NCI-H2107 (cell line): Measurements from ENCODE around the gene ADGRG2.

ENCODE experiments used
- DNase-seq: peaks from one replicate; lab custom pipeline; 2025; lab: John Stamatoyannopoulos, UW

The ADGRG2 gene, protein sequence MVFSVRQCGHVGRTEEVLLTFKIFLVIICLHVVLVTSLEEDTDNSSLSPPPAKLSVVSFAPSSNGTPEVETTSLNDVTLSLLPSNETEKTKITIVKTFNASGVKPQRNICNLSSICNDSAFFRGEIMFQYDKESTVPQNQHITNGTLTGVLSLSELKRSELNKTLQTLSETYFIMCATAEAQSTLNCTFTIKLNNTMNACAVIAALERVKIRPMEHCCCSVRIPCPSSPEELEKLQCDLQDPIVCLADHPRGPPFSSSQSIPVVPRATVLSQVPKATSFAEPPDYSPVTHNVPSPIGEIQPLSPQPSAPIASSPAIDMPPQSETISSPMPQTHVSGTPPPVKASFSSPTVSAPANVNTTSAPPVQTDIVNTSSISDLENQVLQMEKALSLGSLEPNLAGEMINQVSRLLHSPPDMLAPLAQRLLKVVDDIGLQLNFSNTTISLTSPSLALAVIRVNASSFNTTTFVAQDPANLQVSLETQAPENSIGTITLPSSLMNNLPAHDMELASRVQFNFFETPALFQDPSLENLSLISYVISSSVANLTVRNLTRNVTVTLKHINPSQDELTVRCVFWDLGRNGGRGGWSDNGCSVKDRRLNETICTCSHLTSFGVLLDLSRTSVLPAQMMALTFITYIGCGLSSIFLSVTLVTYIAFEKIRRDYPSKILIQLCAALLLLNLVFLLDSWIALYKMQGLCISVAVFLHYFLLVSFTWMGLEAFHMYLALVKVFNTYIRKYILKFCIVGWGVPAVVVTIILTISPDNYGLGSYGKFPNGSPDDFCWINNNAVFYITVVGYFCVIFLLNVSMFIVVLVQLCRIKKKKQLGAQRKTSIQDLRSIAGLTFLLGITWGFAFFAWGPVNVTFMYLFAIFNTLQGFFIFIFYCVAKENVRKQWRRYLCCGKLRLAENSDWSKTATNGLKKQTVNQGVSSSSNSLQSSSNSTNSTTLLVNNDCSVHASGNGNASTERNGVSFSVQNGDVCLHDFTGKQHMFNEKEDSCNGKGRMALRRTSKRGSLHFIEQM

DNA sequence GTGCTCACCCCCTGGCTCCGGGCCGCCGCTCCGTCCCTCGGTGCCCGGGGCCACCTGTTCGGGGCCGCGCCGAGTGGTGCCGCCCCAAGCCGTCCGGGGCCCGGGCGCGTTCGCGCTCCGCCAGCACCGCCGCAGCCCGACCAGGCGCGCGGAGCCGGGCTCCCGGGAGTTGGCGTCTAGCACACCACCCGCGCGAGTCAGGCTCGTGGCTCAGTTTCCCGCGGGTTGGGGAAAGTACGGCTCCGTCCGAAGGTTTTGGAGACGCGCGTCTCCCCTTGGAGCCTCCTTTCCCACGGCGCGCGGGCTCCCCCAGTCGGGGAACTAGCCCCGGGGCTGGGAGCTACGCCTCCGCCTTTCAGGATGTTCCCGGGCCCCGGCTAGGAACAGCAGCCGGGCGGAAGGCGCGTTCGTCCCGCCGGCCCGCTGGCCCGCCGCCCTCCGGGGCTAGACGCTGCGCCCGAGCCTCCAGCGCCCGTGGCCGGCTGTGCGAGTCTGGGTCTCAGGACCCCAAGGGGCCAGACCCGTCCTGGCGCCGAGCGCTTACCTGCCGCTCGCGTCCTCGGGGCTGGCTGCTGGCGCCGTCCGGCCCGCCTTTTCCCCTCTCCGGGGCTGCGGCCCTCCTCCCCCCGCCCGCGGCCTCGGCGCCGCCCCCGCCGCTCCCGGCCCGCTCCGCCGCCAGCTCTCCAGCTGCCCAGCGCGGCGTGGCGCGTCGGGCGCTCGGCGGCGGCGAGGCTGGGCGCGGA is at the start of gene ADGRG2:
Gene ADGRG2 (minus strand): TSS at position 571 of the 743 bp plus-strand sequence. CDS start 53,634 bp downstream, outside the sequence.
- DNase-seq, result no peak

DNA sequence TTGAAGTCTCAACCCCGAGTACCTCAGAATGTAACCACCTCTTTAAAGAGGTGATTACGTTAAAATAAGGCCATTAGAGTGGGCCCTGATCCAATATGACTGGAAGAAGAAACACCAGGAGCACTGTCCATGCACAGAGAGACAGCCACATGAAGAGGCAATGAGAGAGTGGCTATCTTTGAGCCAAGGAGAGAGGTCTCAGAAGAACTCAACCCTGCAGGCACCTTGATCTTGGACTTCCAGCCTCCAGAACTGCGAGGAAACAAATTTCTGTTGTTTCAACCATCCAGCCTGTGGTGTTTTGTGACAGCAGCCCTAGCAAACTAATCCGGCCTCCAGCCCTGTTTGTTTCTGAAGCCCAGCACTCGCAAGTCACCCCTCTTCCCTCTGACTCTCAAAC is 46.3 kb upstream of the ADGRG2 start:
- DNase-seq, result no peak

GRCh38 chrX:19162851-19163250 is 40.6 kb upstream of the ADGRG2 start:
- DNase-seq, result no peak

DNA sequence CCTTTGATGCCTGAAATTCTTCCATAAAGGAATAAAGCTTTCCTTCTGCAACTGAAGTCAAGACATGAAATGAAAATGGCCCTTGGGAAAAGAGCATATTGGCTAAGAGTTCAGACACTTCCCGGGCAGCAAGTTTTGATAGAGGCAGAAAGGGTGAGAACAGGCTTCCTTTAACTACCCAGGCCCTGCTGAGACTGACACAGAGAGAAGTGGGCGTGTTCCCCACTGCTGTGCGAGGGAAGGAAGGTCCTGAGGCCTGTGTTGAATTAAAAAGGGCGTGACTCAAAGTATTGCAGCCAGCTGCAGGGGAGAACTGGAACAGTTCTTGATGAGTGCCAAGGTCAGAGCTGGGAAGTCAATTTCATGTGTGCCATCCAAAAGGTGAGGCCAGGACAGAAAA is 33.9 kb upstream of the ADGRG2 start:
- no peak for DNase-seq

DNA sequence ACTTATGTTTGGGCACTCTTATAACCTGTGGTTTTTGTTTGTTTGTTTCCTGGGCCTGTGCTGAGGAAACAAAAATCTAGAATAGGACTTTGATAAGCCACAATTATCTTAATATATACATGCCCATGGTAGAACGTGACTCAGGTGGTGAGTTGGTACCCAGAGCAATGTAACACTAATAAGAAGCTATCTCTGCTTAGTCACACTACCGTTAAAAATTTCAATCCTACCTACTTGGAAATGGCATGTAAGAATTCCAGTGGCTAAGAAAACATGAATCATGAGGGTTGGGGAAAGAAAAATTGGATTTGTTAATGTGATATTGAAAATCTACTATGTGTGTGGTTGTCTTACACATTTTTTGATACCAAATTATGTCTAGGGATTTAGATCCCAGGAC is 30.5 kb upstream of the ADGRG2 start:
- DNase-seq, result no peak

- DNase-seq, result no peak
Measured at GRCh38 chrX:19137067-19137466, 14.8 kb upstream of the ADGRG2 start.

DNA sequence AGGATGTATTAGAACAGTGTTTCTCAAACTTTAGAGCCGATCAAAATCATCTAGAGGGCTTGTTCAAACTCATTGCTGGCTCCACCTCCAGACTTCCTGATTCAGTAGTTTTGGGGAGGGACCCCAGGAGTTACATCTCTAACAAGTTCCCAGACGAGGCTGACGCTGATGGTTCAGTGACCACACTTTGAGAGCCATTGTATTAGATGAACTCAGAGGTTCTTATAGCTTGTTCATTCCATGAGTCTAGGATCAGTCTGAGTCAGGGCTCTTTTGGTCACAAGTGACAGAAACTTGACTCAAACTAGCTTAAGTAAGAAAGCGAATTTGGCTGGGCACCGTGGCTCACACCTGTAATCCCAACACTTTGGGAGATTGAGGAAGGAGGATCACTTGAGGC is 11.5 kb upstream of the ADGRG2 start:
- no peak for DNase-seq

DNA sequence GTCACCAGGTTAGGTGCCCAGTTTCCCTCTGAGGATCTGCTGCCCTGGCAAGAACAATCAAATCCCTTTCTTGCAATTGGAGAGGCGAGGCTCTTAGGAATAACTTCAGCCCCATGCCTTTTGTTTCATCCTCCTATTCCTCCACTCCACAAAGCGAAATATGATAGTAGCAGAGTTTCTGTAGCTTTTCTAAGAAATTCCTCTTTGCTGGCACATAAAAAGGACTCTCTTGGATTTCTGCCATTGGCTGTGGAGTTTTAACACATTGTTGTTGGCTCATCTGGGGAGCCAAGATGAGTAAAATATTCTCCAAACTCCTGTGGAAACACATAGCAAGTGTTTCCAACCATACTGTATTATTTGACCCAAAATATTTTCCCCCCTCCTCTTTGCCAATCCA is 11.0 kb upstream of the ADGRG2 start:
- no peak for DNase-seq

GRCh38 chrX:19130628-19131027 is 8.4 kb upstream of the ADGRG2 start:
- DNase-seq, result no peak

GRCh38 chrX:19129694-19130093 is 7.4 kb upstream of the ADGRG2 start:
- DNase-seq, result no peak

DNA sequence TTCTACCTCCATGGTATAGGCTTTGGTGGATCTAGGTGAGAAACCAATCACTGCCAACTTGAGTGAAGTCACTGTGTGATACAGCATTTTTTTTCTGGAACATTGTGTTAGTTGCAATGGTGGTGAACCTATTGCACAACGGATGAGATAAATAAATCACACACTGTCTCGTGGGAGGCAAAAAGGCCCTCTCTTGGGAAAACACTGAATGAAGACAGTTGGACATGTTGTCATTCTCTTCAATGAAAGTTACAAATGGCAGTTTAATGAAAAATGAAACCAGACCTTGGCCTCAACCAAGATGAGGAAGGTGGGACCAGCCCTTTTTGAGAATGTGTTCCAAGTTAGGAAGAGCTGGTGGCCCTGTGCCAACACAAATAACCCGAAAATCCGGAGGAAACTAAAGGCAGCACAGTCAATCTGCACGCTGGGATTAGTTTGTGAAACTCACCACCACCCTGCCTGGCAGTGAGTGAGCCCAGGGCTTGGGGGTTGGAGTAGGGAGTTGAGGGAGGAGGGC is 5.4 kb upstream of the ADGRG2 start:
- no peak for DNase-seq

DNA sequence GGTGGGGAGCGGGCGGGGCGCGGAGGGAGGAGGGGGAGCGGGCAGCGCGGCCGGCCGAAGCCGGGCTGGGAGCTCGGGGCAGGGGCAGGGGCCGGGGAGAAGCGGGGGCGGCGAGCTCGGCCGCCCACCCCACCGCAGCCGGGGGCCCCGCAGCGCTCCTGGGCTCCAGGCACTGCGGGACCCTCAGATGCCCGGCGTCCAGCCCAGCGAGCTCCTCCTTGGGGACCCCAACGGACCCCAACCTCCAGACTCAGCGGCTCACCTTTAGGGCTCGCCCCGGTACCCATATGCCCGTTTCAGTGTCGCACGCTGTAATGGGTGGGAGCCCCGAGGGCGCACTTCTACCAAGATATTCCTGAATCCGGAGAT is 357 bp upstream of the ADGRG2 start:
- no peak for DNase-seq

DNA sequence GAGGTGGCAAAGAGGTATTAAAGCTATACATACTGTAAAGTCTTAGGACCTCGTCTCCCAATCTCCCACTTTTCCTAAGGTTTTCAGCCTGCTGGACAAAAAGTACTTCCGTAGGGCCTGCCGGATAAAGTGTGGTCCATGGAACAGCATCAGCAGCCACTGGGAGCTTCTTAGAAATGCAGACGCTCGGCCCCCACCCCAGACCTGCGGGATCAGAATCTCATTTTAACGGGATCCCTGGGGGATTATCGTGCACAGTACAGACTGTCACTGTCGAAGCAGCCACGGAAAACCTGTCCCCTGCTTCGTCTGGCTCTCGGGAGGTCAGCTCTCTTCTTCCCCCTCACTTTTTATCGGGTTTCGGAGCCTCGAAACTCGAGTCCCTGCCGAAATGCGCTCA is 802 bp downstream of the ADGRG2 start:
- DNase-seq, result no peak

GRCh38 chrX:19110642-19111041 is 11.6 kb downstream of the ADGRG2 start:
- DNase-seq, result no peak

GRCh38 chrX:19107035-19107434 is 15.2 kb downstream of the ADGRG2 start:
- no peak for DNase-seq

- no peak for DNase-seq
Measured at GRCh38 chrX:19100586-19100985, 21.7 kb downstream of the ADGRG2 start.

DNA sequence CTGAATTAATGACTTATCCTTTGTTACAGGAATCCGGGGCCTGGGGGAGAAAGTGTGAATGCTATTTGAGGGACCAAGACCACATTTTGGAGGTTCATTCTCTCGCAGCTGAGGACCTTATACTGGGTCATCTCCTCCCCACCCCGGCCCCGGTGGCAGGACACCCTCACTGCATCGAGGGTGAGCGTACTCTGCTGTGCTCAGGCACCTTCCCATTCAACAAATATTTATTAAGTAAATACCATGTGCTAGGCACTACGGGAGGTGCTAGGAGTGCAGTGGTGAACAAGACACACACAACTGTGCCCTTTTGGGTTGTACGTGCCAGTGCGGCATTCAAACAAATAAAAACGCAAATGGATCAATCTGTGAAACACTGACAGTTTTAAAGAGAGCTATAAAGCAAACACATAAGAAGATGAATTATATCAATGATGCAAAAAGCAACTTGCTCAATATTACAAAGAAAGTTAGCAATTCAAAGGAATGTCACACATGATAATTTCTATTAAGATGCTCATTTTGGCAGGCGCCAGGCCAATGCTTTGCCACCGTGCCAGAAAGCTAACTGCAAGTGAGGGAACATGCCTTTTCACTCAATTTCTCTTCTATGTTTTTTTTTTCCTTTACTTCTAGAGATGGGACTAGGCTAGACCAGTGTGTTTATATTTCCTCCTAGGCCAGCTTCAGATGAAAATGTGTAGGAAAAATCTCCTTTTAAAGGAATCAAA is 24.6 kb downstream of the ADGRG2 start:
- DNase-seq, result no peak

DNA sequence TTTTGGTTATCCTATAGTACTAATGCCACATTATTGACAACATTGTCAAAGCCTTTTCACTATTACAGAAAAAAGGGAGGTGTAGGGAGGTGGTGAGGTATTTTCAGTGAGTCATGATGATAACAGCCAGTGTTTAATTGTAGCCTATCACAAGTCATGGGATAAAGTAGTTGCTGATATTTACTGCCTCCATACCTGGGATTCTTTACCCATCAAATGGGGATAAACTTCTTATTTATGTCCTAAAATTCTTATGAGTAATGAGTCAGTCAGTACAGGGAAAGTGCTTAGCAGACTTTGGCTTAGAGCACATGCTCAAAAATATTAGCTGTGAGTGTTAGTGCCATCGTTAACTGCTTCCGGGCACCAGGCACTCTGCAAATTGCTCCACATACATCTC is 25.7 kb downstream of the ADGRG2 start:
- no peak for DNase-seq

- no peak for DNase-seq
Measured at GRCh38 chrX:19094654-19095053, 27.6 kb downstream of the ADGRG2 start.

- DNase-seq, result no peak
Measured at GRCh38 chrX:19091596-19091995, 30.7 kb downstream of the ADGRG2 start.

DNA sequence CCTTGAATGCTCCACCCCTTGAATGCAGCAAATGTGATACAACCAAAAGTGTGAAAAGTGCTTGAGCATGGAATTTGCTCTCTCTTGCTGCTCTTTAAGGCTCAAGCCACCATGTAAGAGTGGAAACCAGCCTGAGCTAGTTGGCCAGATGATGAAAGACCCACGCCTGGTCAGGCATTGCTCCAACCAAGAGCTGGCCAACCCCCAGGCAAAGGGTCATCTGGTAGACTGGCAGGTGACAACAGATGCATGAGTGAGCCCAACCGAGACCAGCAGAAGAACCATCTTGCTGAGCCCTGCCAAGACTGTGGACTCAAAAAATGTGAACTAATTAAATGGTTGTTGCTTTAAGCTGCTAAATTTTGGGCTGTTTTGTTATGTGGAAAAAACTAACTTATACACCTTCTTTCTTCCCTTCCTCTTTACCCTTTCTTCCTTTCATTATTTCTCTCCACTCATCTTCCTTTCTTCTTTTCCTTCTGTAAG is 32.7 kb downstream of the ADGRG2 start:
- no peak for DNase-seq
